ACC112 (cell line): Measurements from ENCODE around the gene PRICKLE1.

Source experiments
- H2AFZ ChIP-seq: fragments of 200-600 bp; sonication (generic); one replicate; pipeline ENCODE4 v1.6.0; 2017; ENCODE audit warnings: antibody characterized with exemption, low read length; ENCODE audit not compliant: unreplicated experiment
- H3K27ac ChIP-seq: fragments of 200-600 bp; sonication (generic); 2 replicates; pipeline ENCODE4 v1.5.1; 2014; ENCODE audit warnings: low read depth, mild to moderate bottlenecking, antibody characterized with exemption, low read length, moderate library complexity
- H3K27me3 ChIP-seq: fragments of 200-600 bp; sonication (generic); 2 replicates; pipeline ENCODE4 v1.6.1; 2014; ENCODE audit warnings: mild to moderate bottlenecking, antibody characterized with exemption, low read length, moderate library complexity, mixed read lengths; ENCODE audit not compliant: insufficient read depth
- H3K36me3 ChIP-seq: fragments of 200-600 bp; sonication (generic); 2 replicates; pipeline ENCODE4 v1.6.1; 2016; ENCODE audit warnings: mild to moderate bottlenecking, antibody characterized with exemption, low read length, moderate library complexity, mixed read lengths; ENCODE audit not compliant: insufficient read depth
- H3K4me1 ChIP-seq: fragments of 200-600 bp; sonication (generic); one replicate; pipeline ENCODE4 v1.6.1; 2016; ENCODE audit warnings: low read length, mixed read lengths; ENCODE audit not compliant: insufficient read depth, unreplicated experiment, control insufficient read depth
- H3K4me3 ChIP-seq: fragments of 200-600 bp; sonication (generic); 2 replicates; pipeline ENCODE4 v1.5.1; 2014; ENCODE audit warnings: mild to moderate bottlenecking, low read depth, low read length
- H3K79me2 ChIP-seq: fragments of 200-600 bp; sonication (generic); one replicate; pipeline ENCODE4 v1.6.0; 2016; ENCODE audit warnings: low read length; ENCODE audit not compliant: control insufficient read depth, unreplicated experiment, insufficient read depth

The PRICKLE1 gene

GRCh38 chr12:42428850-42429249 is 160.7 kb downstream of the PRICKLE1 start:
- Histone ChIP-seq H3K79me2 (no peaks in the 10 kb centered on the region), H3K36me3 (peaks cover 3% of the 10 kb centered on the region; the same call in 1 of the 2 replicates), H3K27me3 (no peaks in the 10 kb centered on the region), H2AFZ (no peak overlapping the region), H3K4me3 (no peak overlapping the region), H3K4me1 (peaks cover 9% of the 10 kb centered on the region), H3K27ac (no peak overlapping the region)

- Histone ChIP-seq H3K36me3 (0 out of 2 replicates have a peak, but pooled peaks cover 3% of the 10 kb centered on the region), H3K27me3 (no peaks in the 10 kb centered on the region), H3K27ac (peak overlapping the region; percentile 4; the same call in 1 of the 2 replicates), H2AFZ (no peak overlapping the region), H3K4me3 (no peak overlapping the region), H3K79me2 (no peaks in the 10 kb centered on the region), H3K4me1 (peaks cover 26% of the 10 kb centered on the region)
Measured at GRCh38 chr12:42426746-42427145, 162.8 kb downstream of the PRICKLE1 start.

- H3K27ac ChIP-seq = peak overlapping the region; percentile 80
- peaks cover 34% of the 10 kb centered on the region for H3K4me1 ChIP-seq
- H3K36me3 ChIP-seq = 0 out of 2 replicates have a peak, but pooled peaks cover 3% of the 10 kb centered on the region
- peak overlapping the region; percentile 38; the same call in 1 of the 2 replicates for H3K4me3 ChIP-seq
- no peaks in the 10 kb centered on the region for H3K27me3 ChIP-seq
- no peaks in the 10 kb centered on the region for H3K79me2 ChIP-seq
- H2AFZ ChIP-seq = no peak overlapping the region
Measured at GRCh38 chr12:42422785-42423184, 166.8 kb downstream of the PRICKLE1 start.

- Histone ChIP-seq H3K4me1 (peaks cover 34% of the 10 kb centered on the region), H3K4me3 (peak overlapping the region; percentile 38; the same call in 1 of the 2 replicates), H3K27me3 (no peaks in the 10 kb centered on the region), H3K27ac (peak overlapping the region; percentile 80), H3K79me2 (no peaks in the 10 kb centered on the region), H2AFZ (no peak overlapping the region), H3K36me3 (0 out of 2 replicates have a peak, but pooled peaks cover 3% of the 10 kb centered on the region)
Measured at GRCh38 chr12:42421844-42422779, 167.4 kb downstream of the PRICKLE1 start.

GRCh38 chr12:42420395-42420794 is 169.2 kb downstream of the PRICKLE1 start:
- Histone ChIP-seq H3K4me3 (no peak overlapping the region), H3K27ac (no peak overlapping the region), H3K79me2 (no peaks in the 10 kb centered on the region), H3K4me1 (peaks cover 24% of the 10 kb centered on the region), H3K36me3 (no peaks in the 10 kb centered on the region), H2AFZ (no peak overlapping the region), H3K27me3 (no peaks in the 10 kb centered on the region)

- H3K4me1 ChIP-seq = no peaks in the 10 kb centered on the region
- no peak overlapping the region for H3K27ac ChIP-seq
- no peaks in the 10 kb centered on the region; the same call in 1 of the 2 replicates for H3K36me3 ChIP-seq
- H3K27me3 ChIP-seq = no peaks in the 10 kb centered on the region
- no peak overlapping the region for H2AFZ ChIP-seq
- peaks cover 2% of the 10 kb centered on the region for H3K79me2 ChIP-seq
- no peak overlapping the region for H3K4me3 ChIP-seq
Measured at GRCh38 chr12:42410340-42410739, 179.2 kb downstream of the PRICKLE1 start.

GRCh38 chr12:42409471-42409870 is 180.1 kb downstream of the PRICKLE1 start:
- Histone ChIP-seq H3K4me3 (no peak overlapping the region), H3K79me2 (peaks cover 2% of the 10 kb centered on the region), H3K27ac (no peak overlapping the region), H2AFZ (no peak overlapping the region), H3K36me3 (no peaks in the 10 kb centered on the region; the same call in 1 of the 2 replicates), H3K4me1 (no peaks in the 10 kb centered on the region), H3K27me3 (no peaks in the 10 kb centered on the region)

- Histone ChIP-seq H3K79me2 (peaks cover 2% of the 10 kb centered on the region), H3K4me1 (no peaks in the 10 kb centered on the region), H3K4me3 (no peak overlapping the region), H2AFZ (no peak overlapping the region), H3K27me3 (no peaks in the 10 kb centered on the region), H3K36me3 (peaks cover 2% of the 10 kb centered on the region; the same call in 1 of the 2 replicates), H3K27ac (no peak overlapping the region)
Measured at GRCh38 chr12:42407306-42407705, 182.2 kb downstream of the PRICKLE1 start.
